MCF 10A (cell line): Measurements from ENCODE around the gene CD244. TPM values are rescaled to one million over a fixed set of nuclear protein-coding genes. Genes with fewer than 3 reads are reported as not detected.

Source experiments
- BruUV-seq: library from RNA; stranded (reverse); fragments of 400-500 nt; replicated peaks from 2 replicates; lab custom pipeline; 2021; lab: Mats Ljungman, UMichigan
- CTCF ChIA-PET: fragments of 300-600 bp; sonication (Branson Sonifier 250); formaldehyde crosslinking; extraction: SDS; loops from one replicate; lab custom pipeline; 2021; ENCODE audit warnings: antibody characterized with exemption, inconsistent platforms; lab: Yijun Ruan, JAX
- POLR2A ChIA-PET: fragments of 300-600, 350-650 bp; sonication (Branson Sonifier 250); formaldehyde crosslinking; extraction: SDS; loops from one replicate; lab custom pipeline; 2020; ENCODE audit warnings: antibody characterized with exemption, inconsistent platforms; lab: Yijun Ruan, JAX
- DNase-seq: peaks from one replicate; pipeline ENCODE4 v3.0.0-alpha.2; 2018; ENCODE audit not compliant: unreplicated experiment
- H3K27ac Mint-ChIP-seq: one replicate; pipeline ENCODE4 v1.8.0; 2022; ENCODE audit warnings: mild to moderate bottlenecking, low read depth, mixed read lengths; ENCODE audit not compliant: unreplicated experiment
- H3K27me3 Mint-ChIP-seq: one replicate; pipeline ENCODE4 v1.8.0; 2022; ENCODE audit warnings: mixed read lengths; ENCODE audit not compliant: insufficient read depth, unreplicated experiment
- H3K36me3 Mint-ChIP-seq: one replicate; pipeline ENCODE4 v1.8.0; 2022; ENCODE audit warnings: mild to moderate bottlenecking, moderate library complexity, mixed read lengths; ENCODE audit not compliant: insufficient read depth, unreplicated experiment
- H3K4me1 Mint-ChIP-seq: one replicate; pipeline ENCODE4 v1.8.0; 2022; ENCODE audit warnings: mixed read lengths; ENCODE audit not compliant: insufficient read depth, unreplicated experiment
- H3K4me3 Mint-ChIP-seq: one replicate; pipeline ENCODE4 v1.8.0; 2022; ENCODE audit warnings: mild to moderate bottlenecking, moderate library complexity, mixed read lengths; ENCODE audit not compliant: unreplicated experiment
- H3K9me3 Mint-ChIP-seq: one replicate; pipeline ENCODE4 v1.8.0; 2022; ENCODE audit warnings: mixed read lengths; ENCODE audit not compliant: unreplicated experiment
- intact Hi-C: fragments of 100-400 bp; cut with micrococcal nuclease; formaldehyde crosslinking; loops from 2 replicates; pipeline ENCODE4 v1.14.1; 2022
- total RNA-seq: library from RNA; stranded (reverse); gene quantifications from 2 replicates; pipeline ENCODE4 v1.2.3, GENCODE V29; 2022
- TF ChIP-seq, protein P1 (sequence below): fragments of 200-600 bp; IDR thresholded peaks from one replicate; pipeline ENCODE4 v1.8.0; 2022; ENCODE audit warnings: antibody characterized with exemption, mild to moderate bottlenecking; ENCODE audit not compliant: unreplicated experiment

Gene CD244
- total RNA-seq, 1 experiment from 2014 or later, result not detected

DNA sequence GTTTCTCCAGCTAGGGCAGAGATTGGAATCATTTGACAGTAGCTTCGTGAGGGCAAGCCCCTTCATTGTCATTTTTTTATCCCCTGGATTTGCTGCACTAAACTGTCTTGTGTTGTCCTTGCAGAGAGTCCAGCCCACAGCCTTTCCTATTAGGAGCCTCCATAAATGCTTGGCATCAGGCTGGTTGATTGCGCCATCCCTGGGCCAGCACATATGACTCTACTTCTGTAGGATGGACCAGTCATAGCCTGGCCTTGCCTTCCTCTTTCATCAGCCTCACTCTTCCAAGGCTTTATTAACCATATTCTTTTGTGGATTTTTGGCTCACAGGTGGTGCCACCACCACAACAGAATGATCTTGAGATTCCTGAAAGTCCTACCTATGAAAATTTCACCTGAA lies 35.3 kb downstream of the CD244 start:
- Mint-ChIP-seq H3K27ac (peak overlapping the region; percentile 88), H3K9me3 (no peaks in the 10 kb centered on the region), H3K4me1 (peaks cover 23% of the 10 kb centered on the region), H3K4me3 (no peak overlapping the region), H3K36me3 (no peaks in the 10 kb centered on the region), H3K27me3 (no peaks in the 10 kb centered on the region)
- TF ChIP-seq, protein P1, sequence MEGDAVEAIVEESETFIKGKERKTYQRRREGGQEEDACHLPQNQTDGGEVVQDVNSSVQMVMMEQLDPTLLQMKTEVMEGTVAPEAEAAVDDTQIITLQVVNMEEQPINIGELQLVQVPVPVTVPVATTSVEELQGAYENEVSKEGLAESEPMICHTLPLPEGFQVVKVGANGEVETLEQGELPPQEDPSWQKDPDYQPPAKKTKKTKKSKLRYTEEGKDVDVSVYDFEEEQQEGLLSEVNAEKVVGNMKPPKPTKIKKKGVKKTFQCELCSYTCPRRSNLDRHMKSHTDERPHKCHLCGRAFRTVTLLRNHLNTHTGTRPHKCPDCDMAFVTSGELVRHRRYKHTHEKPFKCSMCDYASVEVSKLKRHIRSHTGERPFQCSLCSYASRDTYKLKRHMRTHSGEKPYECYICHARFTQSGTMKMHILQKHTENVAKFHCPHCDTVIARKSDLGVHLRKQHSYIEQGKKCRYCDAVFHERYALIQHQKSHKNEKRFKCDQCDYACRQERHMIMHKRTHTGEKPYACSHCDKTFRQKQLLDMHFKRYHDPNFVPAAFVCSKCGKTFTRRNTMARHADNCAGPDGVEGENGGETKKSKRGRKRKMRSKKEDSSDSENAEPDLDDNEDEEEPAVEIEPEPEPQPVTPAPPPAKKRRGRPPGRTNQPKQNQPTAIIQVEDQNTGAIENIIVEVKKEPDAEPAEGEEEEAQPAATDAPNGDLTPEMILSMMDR, result no peak
- CTCF ChIA-PET, result interaction anchor here (0.6 to 7.1 kb wide), 11 partner anchors 8 to 270 kb away, joined by 3 to 134 read pairs (median 4); no protein-coding TSS in a partner anchor
- intact Hi-C loops, result no loop called here
- BruUV-seq, result no TSS peak
- peak; percentile 70 for DNase-seq
- POLR2A ChIA-PET, result interaction anchor here (0.9 to 1.4 kb wide), 4 partner anchors 10 to 100 kb away, joined by 3 to 5 read pairs (median 4); no protein-coding TSS in a partner anchor

DNA sequence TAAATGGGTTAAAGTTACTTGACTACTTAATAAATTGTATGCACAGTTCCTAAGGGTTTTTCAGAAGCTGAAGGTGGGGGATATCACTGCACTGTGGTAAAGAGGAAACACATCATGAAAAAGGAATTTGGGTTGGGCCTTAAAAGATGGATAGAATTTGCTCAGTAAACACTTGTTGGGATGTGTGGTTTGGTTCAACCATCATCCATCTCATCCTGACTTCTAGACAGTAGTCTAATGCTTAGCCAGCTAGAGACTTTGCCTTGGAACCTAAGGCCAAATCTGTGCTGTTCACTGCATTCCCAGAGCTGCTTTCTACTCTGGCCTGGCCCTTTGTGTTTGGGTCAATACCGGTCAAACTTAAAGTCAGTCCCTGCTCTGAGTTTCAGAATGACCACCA lies 36.1 kb downstream of the CD244 start:
- Mint-ChIP-seq H3K27ac (no peak overlapping the region), H3K9me3 (no peaks in the 10 kb centered on the region), H3K36me3 (no peaks in the 10 kb centered on the region), H3K4me1 (peaks cover 23% of the 10 kb centered on the region), H3K4me3 (no peak overlapping the region), H3K27me3 (no peaks in the 10 kb centered on the region)
- intact Hi-C loops, result loop anchor here (1.0 kb wide), 1 partner anchor 151 kb away; no protein-coding TSS in a partner anchor
- BruUV-seq, result no TSS peak
- DNase-seq, result no peak
- ChIA-PET CTCF (interaction anchor here (0.6 to 7.1 kb wide), 8 partner anchors 9 to 163 kb away, joined by 3 to 134 read pairs (median 10); no protein-coding TSS in a partner anchor), POLR2A (interaction anchor here (0.6 to 1.2 kb wide), 4 partner anchors 9 to 106 kb away, joined by 3 to 5 read pairs (median 3); no protein-coding TSS in a partner anchor)
- TF ChIP-seq, protein P1, result no peak

DNA sequence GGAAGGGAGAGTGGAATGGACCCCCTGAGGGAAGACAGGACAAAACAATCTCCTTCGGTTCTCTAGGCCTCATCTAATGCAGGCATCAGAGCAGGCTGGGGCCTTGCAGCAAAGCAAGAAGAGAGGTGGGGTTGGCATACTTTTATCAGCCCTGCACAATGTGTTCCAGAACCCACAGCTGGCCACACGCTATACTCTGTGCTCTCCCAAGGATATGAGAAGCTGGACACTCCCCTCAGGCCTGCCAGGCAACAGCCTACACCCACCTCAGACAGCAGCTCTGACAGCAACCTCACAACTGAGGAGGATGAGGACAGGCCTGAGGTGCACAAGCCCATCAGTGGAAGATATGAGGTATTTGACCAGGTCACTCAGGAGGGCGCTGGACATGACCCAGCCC lies 39.4 kb downstream of the CD244 start:
- DNase-seq, result no peak
- POLR2A ChIA-PET, result no interaction called here
- H3K9me3 Mint-ChIP-seq, result no peaks in the 10 kb centered on the region

DNA sequence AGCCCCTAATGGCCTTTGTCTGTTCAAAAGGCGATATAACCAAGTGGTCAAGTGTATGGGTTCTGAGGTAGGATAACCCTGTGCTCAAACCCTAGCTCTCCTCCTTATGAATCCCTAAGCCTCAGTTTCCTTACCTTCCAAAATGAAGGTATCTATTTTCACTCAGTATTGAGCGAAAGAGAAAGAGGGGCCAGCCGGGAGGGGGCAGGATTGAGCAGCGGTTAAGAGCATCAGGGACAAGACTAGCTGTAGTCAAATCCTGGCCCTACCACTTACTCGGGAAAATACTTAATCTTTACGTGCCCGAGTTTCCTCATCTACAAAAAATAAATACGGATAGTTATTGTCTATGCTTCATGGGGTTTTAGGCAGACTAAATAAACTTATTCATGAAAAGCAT lies 41.1 kb downstream of the CD244 start:
- peaks cover 9% of the 10 kb centered on the region for H3K4me1 Mint-ChIP-seq
- H3K27ac Mint-ChIP-seq, result no peak overlapping the region
- no peak overlapping the region for H3K4me3 Mint-ChIP-seq
- no TSS peak for BruUV-seq
- POLR2A ChIA-PET, result no interaction called here
- TF ChIP-seq, protein P1, result no peak
- no peak for DNase-seq
- H3K27me3 Mint-ChIP-seq, result no peaks in the 10 kb centered on the region
- CTCF ChIA-PET, result interaction anchor here (2.1 kb wide), 1 partner anchor 9 kb away, joined by 14 read pairs; no protein-coding TSS in a partner anchor
- no peaks in the 10 kb centered on the region for H3K9me3 Mint-ChIP-seq
- intact Hi-C loops, result no loop called here
- no peaks in the 10 kb centered on the region for H3K36me3 Mint-ChIP-seq

More for the DNA sequence above, 39.4 kb downstream of the CD244 start:
- TF ChIP-seq, protein P1, result no peak
- CTCF ChIA-PET, result interaction anchor here (1.2 to 5.1 kb wide), 4 partner anchors 9 to 274 kb away, joined by 3 to 46 read pairs (median 6); no protein-coding TSS in a partner anchor
- Mint-ChIP-seq H3K4me1 (peaks cover 23% of the 10 kb centered on the region), H3K27ac (no peak overlapping the region), H3K4me3 (no peak overlapping the region), H3K27me3 (no peaks in the 10 kb centered on the region), H3K36me3 (no peaks in the 10 kb centered on the region)
- no TSS peak for BruUV-seq
- intact Hi-C loops, result no loop called here
